ENCODE results near the gene FATE1. TPM values are rescaled to one million over a fixed set of nuclear protein-coding genes. Genes with fewer than 3 reads are reported as not detected.

FATE1 gene
- total RNA-seq, 1 experiment from 2014 or later: 0.45 TPM

- ChIA-PET POLR2A (ENCODE audit: low non-redundant PET) (no interaction called here), CTCF (no interaction called here)
- Histone ChIP-seq H3K4me3 (ENCODE audit: low read depth, low read length, poor library complexity, severe bottlenecking) (no peak overlapping the region), H3K4me1 (ENCODE audit: insufficient read depth, low read length, poor library complexity, severe bottlenecking) (no peaks in the 10 kb centered on the region), H3K27ac (ENCODE audit: low read depth, low read length, poor library complexity, severe bottlenecking) (no peak overlapping the region), H3K9me3 (ENCODE audit: low read depth, low read length, poor library complexity, severe bottlenecking) (no peaks in the 10 kb centered on the region), H3K36me3 (ENCODE audit: insufficient read depth, low read length, poor library complexity, severe bottlenecking) (no peaks in the 10 kb centered on the region), H3K27me3 (replicated peaks; ENCODE audit: insufficient read depth, low read depth, low read length, poor library complexity) (no peaks in the 10 kb centered on the region)
- BruUV-seq (replicated peaks): no TSS peak
- intact Hi-C loops (cut with micrococcal nuclease; ENCODE audit: unreplicated experiment): no loop called here
- no peak for TF ChIP-seq EZH2 (IDR thresholded peaks at IDR 0.05; ENCODE audit: borderline replicate concordance, low read depth, low read length, poor library complexity, severe bottlenecking)
- no peak for TF ChIP-seq CTCF (conservative IDR thresholded peaks at IDR 0.05; ENCODE audit: low read depth, low read length)
- no peak for DNase-seq (ENCODE audit: low spot score)
Measured at GRCh38 chrX:151702026-151702714, 13.7 kb upstream of the FATE1 start.

- CTCF ChIA-PET: no interaction called here
Measured at GRCh38 chrX:151702741-151703340, 13.0 kb upstream of the FATE1 start.

GRCh38 chrX:151703487-151703886 lies 12.3 kb upstream of the FATE1 start:
- intact Hi-C loops (cut with micrococcal nuclease; ENCODE audit: unreplicated experiment): no loop called here
- Histone ChIP-seq H3K4me3 (ENCODE audit: low read depth, low read length, poor library complexity, severe bottlenecking) (no peak overlapping the region), H3K27me3 (replicated peaks; ENCODE audit: insufficient read depth, low read depth, low read length, poor library complexity) (no peaks in the 10 kb centered on the region), H3K27ac (ENCODE audit: low read depth, low read length, poor library complexity, severe bottlenecking) (no peak overlapping the region), H3K4me1 (ENCODE audit: insufficient read depth, low read length, poor library complexity, severe bottlenecking) (no peaks in the 10 kb centered on the region), H3K36me3 (ENCODE audit: insufficient read depth, low read length, poor library complexity, severe bottlenecking) (no peaks in the 10 kb centered on the region), H3K9me3 (ENCODE audit: low read depth, low read length, poor library complexity, severe bottlenecking) (no peaks in the 10 kb centered on the region)
- BruUV-seq (replicated peaks): no TSS peak
- TF ChIP-seq CTCF (conservative IDR thresholded peaks at IDR 0.05; ENCODE audit: low read depth, low read length) (no peak), EZH2 (IDR thresholded peaks at IDR 0.05; ENCODE audit: borderline replicate concordance, low read depth, low read length, poor library complexity, severe bottlenecking) (no peak)
- CTCF ChIA-PET: no interaction called here
- no peak for DNase-seq (ENCODE audit: low spot score)
- POLR2A ChIA-PET (ENCODE audit: low non-redundant PET): no interaction called here

More at GRCh38 chrX:151702741-151703340, 13.0 kb upstream of the FATE1 start:
- no TSS peak for BruUV-seq (replicated peaks)
- Histone ChIP-seq H3K4me3 (ENCODE audit: low read depth, low read length, poor library complexity, severe bottlenecking) (no peak overlapping the region), H3K9me3 (ENCODE audit: low read depth, low read length, poor library complexity, severe bottlenecking) (no peaks in the 10 kb centered on the region), H3K27ac (ENCODE audit: low read depth, low read length, poor library complexity, severe bottlenecking) (no peak overlapping the region), H3K27me3 (replicated peaks; ENCODE audit: insufficient read depth, low read depth, low read length, poor library complexity) (no peaks in the 10 kb centered on the region), H3K4me1 (ENCODE audit: insufficient read depth, low read length, poor library complexity, severe bottlenecking) (no peaks in the 10 kb centered on the region), H3K36me3 (ENCODE audit: insufficient read depth, low read length, poor library complexity, severe bottlenecking) (no peaks in the 10 kb centered on the region)
- POLR2A ChIA-PET (ENCODE audit: low non-redundant PET): no interaction called here
- TF ChIP-seq EZH2 (IDR thresholded peaks at IDR 0.05; ENCODE audit: borderline replicate concordance, low read depth, low read length, poor library complexity, severe bottlenecking) (no peak), CTCF (conservative IDR thresholded peaks at IDR 0.05; ENCODE audit: low read depth, low read length) (no peak)
- intact Hi-C loops (cut with micrococcal nuclease; ENCODE audit: unreplicated experiment): no loop called here
- DNase-seq (ENCODE audit: low spot score): no peak
